Vagina (tissue), 2 donors: ENCODE results near the gene DDX27. TPM values are rescaled to one million over a fixed set of nuclear protein-coding genes. Genes with fewer than 3 reads are reported as not detected.
A peak's percentile ranks its signal among the peaks of the same experiment; 100 is the strongest.

Source experiments
- DNase-seq, 2 donors: peaks; one replicate each; pipeline ENCODE4 v3.0.0-alpha.2; 2017; ENCODE audit errors: extremely low spot score in 2 of 2
- H3K27ac ChIP-seq: fragments of 200-600 bp; sonication (generic); one replicate; pipeline ENCODE4 v1.5.1; 2019
- H3K27me3 ChIP-seq: fragments of 200-600 bp; sonication (generic); one replicate; pipeline ENCODE4 v1.5.1; 2019
- H3K36me3 ChIP-seq, 2 donors: fragments of 200-600 bp; sonication (generic); one replicate each; pipeline ENCODE4 v1.5.1; 2017 to 2019
- H3K4me1 ChIP-seq: fragments of 200-600 bp; sonication (generic); one replicate; pipeline ENCODE4 v1.5.1; 2019
- H3K4me3 ChIP-seq, 2 donors: fragments of 200-600 bp; sonication (generic); 1 replicate in 1 of 2; 2 replicates in 1 of 2; pipeline ENCODE4 v1.5.1; 2016 to 2019
- H3K9me3 ChIP-seq: fragments of 200-600 bp; sonication (generic); one replicate; pipeline ENCODE4 v1.5.1; 2019
- POLR2A ChIP-seq, 2 donors: fragments of 450-650 bp; IDR thresholded peaks; one replicate each; pipeline ENCODE4 v1.6.1; 2017; ENCODE audit warnings: antibody characterized with exemption in 2 of 2, mild to moderate bottlenecking in 2 of 2, moderate library complexity in 2 of 2
- POLR2AphosphoS5 ChIP-seq, 2 donors: sonication (generic); formaldehyde crosslinking; IDR thresholded peaks; one replicate each; pipeline ENCODE4 v1.9.0; 2017; ENCODE audit warnings: antibody characterized with exemption in 2 of 2, mild to moderate bottlenecking in 2 of 2, low read depth in 1 of 2; ENCODE audit not compliant: insufficient read depth in 1 of 2
- intact Hi-C: fragments of 100-400 bp; cut with DNase I; formaldehyde crosslinking; loops from one replicate; pipeline ENCODE4 v1.15.1; 2023
- total RNA-seq: library from RNA; depleted of rRNA; stranded (reverse); fragments of >200 nt; gene quantifications from one replicate; pipeline ENCODE4 v1.2.3, GENCODE V29; 2016
- TF ChIP-seq, protein P1 (sequence below), 3 experiments: fragments of 450-650 bp in 2 of 3; fragments of 200-600 bp in 1 of 3; sonication (generic) in 1 of 3; IDR thresholded peaks; one replicate each; pipeline ENCODE4 v1.5.1; 2017 to 2019; ENCODE audit warnings: antibody characterized with exemption in 3 of 3, mild to moderate bottlenecking in 2 of 3, moderate library complexity in 2 of 3

Gene DDX27
- total RNA-seq, 1 donor from 2014 or later, result 23.3 TPM

DNA sequence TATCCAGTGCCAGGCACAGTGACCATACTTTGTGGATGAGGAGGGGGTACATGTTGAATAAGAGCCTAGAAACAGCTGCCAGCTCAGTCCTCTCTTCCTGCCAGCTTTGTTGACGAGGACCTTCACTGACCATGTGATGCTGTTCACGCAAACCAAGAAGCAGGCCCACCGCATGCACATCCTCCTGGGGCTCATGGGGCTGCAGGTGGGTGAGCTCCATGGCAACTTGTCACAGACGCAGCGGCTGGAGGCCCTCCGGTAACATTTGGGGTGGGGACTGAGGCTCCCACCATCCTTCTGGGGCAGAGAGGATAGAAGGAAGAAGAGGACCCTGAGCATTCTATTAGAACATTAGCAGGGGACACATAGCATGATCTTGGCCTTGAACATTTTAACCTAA is 15.6 kb downstream of the DDX27 start:
- no peaks in the 10 kb centered on the region for H3K4me1 ChIP-seq
- H3K36me3 ChIP-seq, result peaks cover 7 to 96% of the 10 kb centered on the region in 2 donors
- H3K9me3 ChIP-seq, result no peaks in the 10 kb centered on the region
- intact Hi-C loops, result no loop called here
- no peaks in the 10 kb centered on the region for H3K27me3 ChIP-seq
- TF ChIP-seq POLR2A (IDR thresholded peaks at IDR 0.05) (no peak), POLR2AphosphoS5 (IDR thresholded peaks at IDR 0.05; ENCODE audit: insufficient read depth in 1 of 2, low read depth in 1 of 2) (no peak)
- TF ChIP-seq, protein P1, sequence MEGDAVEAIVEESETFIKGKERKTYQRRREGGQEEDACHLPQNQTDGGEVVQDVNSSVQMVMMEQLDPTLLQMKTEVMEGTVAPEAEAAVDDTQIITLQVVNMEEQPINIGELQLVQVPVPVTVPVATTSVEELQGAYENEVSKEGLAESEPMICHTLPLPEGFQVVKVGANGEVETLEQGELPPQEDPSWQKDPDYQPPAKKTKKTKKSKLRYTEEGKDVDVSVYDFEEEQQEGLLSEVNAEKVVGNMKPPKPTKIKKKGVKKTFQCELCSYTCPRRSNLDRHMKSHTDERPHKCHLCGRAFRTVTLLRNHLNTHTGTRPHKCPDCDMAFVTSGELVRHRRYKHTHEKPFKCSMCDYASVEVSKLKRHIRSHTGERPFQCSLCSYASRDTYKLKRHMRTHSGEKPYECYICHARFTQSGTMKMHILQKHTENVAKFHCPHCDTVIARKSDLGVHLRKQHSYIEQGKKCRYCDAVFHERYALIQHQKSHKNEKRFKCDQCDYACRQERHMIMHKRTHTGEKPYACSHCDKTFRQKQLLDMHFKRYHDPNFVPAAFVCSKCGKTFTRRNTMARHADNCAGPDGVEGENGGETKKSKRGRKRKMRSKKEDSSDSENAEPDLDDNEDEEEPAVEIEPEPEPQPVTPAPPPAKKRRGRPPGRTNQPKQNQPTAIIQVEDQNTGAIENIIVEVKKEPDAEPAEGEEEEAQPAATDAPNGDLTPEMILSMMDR (IDR thresholded peaks at IDR 0.05), result no peak
- H3K4me3 ChIP-seq, result no peak overlapping the region
- H3K27ac ChIP-seq, result no peak overlapping the region
- DNase-seq, result no peak

DNA sequence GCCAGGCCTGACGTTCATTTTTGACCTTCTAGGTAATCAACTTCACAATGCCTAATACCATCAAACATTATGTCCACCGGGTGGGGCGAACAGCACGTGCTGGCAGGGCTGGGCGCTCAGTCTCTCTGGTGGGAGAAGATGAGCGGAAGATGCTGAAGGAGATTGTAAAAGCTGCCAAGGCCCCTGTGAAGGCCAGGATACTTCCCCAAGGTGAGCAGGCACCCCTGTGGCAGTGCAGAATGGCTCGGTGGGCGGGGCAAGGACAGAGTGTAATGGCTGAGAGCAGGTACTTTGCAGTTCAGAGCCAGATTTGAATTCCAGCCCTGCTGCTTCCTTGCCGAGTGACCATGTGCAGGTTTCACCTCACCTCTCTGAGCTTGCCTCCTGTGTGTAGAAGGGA is 17.1 kb downstream of the DDX27 start:
- H3K4me3 ChIP-seq, result no peak overlapping the region
- no peaks in the 10 kb centered on the region for H3K27me3 ChIP-seq
- intact Hi-C loops, result no loop called here
- H3K4me1 ChIP-seq, result no peaks in the 10 kb centered on the region
- no peak for DNase-seq
- H3K27ac ChIP-seq, result no peak overlapping the region
- TF ChIP-seq POLR2A (IDR thresholded peaks at IDR 0.05), result no peak
- TF ChIP-seq, protein P1 (IDR thresholded peaks at IDR 0.05), result no peak
- TF ChIP-seq POLR2AphosphoS5 (IDR thresholded peaks at IDR 0.05; ENCODE audit: insufficient read depth in 1 of 2, low read depth in 1 of 2), result no peak
- no peaks in the 10 kb centered on the region for H3K9me3 ChIP-seq
- H3K36me3 ChIP-seq, result peaks cover 8 to 96% of the 10 kb centered on the region in 2 donors

DNA sequence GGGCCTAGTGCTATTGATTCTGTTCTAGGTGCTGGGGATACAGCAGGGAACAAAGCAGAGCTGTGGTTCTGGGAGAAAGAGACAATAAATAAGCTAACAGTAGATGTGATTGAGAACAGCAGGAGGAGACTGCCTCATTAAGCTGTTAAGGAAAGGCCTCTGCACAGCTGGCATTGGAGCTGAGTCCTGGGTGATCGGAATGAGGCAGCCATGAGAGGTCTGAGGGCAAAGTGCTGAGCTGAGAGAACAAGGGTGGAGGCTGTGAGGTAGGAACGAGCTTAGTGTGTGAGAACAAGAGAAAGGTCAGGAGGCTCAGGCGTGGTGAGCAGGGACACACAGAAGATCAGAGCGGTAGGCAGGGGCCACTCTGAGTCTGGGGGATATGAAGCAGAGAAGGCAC is 18.3 kb downstream of the DDX27 start:
- H3K27ac ChIP-seq, result no peak overlapping the region
- DNase-seq, result no peak
- no peaks in the 10 kb centered on the region for H3K9me3 ChIP-seq
- no peaks in the 10 kb centered on the region for H3K4me1 ChIP-seq
- no peaks in the 10 kb centered on the region for H3K27me3 ChIP-seq
- H3K36me3 ChIP-seq, result peaks cover 8 to 96% of the 10 kb centered on the region in 2 donors
- no peak overlapping the region for H3K4me3 ChIP-seq
- intact Hi-C loops, result no loop called here
- TF ChIP-seq, protein P1 (IDR thresholded peaks at IDR 0.05), result no peak
- TF ChIP-seq POLR2A (IDR thresholded peaks at IDR 0.05), result no peak

DNA sequence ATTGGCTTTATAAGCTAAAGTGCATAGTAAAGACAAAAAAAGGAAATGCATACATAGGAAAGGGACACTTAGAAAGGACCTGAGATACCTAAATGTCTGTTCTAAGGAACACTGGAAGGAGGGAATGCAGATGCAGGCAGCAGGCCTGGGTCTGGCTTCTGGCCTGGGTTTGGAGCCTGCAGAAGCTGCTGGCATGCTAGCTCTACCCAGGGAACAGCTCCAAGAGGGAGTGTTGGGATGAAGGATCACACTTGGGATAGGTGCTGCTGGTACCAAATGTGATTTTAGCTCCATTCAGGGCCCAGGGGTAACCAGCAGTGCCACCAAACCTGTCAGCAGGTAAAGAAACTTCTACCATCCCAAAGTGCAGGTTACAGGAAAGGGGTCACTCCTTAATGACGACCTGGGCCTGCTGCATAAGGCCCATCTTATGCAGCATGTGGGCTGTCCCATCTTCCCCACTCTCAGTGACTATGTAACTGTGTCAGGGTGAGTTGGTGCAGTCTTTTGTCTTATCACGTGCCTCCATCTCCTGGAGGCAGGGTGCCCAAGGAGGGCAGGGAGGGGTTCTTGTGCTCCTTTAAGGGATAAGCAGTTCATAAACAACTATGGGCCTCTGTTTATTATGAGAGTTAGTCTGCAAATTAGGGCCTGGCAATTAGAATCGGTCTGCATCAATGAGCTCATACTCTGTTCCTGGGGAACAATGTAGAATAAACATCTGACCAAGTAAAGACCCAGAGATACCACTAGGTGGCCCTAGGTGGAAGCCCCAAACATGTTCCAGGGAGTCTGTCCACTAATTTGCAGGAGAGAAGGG is 26.9 kb downstream of the DDX27 start:
- Histone ChIP-seq H3K27me3 (no peaks in the 10 kb centered on the region), H3K9me3 (no peaks in the 10 kb centered on the region), H3K4me3 (no peak overlapping the region), H3K4me1 (peaks cover 8% of the 10 kb centered on the region), H3K36me3 (peaks cover under 1 to 87% of the 10 kb centered on the region in 2 donors), H3K27ac (no peak overlapping the region)
- no peak for DNase-seq
- intact Hi-C loops, result no loop called here
- TF ChIP-seq POLR2A (IDR thresholded peaks at IDR 0.05) (no peak), POLR2AphosphoS5 (IDR thresholded peaks at IDR 0.05; ENCODE audit: insufficient read depth in 1 of 2, low read depth in 1 of 2) (no peak)
- TF ChIP-seq, protein P1 (IDR thresholded peaks at IDR 0.05), result peak in 1 of 3 experiments; percentile 49

DNA sequence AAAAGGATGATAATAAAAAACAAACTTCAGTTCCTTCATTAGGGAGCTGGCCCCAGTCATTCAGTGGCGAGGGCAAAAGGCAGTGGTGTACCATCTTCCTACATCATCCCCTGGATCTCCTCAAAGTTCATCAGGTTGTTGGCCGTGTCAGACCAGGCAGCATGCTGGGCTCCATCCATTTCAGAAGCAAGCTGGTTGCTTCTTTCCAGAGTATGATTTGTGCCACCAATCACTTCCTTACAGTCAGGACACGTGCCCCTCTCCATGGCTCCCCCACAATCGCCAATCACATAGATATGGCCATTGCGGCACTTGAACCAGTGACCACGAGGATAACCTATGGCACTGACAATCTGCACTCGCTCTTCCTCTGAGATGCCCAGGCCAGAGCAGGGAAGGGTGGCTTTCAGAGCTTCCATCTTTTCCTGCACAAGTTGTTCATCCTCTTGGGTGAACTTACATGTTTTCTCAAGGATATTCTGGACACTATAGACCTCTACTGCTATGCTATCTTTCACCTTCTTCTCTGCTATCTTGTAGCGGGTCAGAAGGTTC is 28.0 kb downstream of the DDX27 start:
- intact Hi-C loops, result no loop called here
- TF ChIP-seq, protein P1 (IDR thresholded peaks at IDR 0.05), result no peak
- TF ChIP-seq POLR2AphosphoS5 (IDR thresholded peaks at IDR 0.05; ENCODE audit: insufficient read depth in 1 of 2, low read depth in 1 of 2), result no peak
- TF ChIP-seq POLR2A (IDR thresholded peaks at IDR 0.05), result no peak
- H3K4me1 ChIP-seq, result peaks cover 8% of the 10 kb centered on the region
- H3K27me3 ChIP-seq, result no peaks in the 10 kb centered on the region
- no peak overlapping the region for H3K27ac ChIP-seq
- no peaks in the 10 kb centered on the region for H3K9me3 ChIP-seq
- no peak for DNase-seq
- H3K36me3 ChIP-seq, result peaks cover 0 to 87% of the 10 kb centered on the region in 2 donors
- H3K4me3 ChIP-seq, result no peak overlapping the region
